ENCODE measurements around the gene SUFU. TPM values are rescaled to one million over a fixed set of nuclear protein-coding genes. Genes with fewer than 3 reads are reported as not detected.
A peak's percentile ranks its signal among the peaks of the same experiment; 100 is the strongest.

The SUFU gene
- total RNA-seq, 1 experiment from 2014 or later, result 6.3 TPM

DNA sequence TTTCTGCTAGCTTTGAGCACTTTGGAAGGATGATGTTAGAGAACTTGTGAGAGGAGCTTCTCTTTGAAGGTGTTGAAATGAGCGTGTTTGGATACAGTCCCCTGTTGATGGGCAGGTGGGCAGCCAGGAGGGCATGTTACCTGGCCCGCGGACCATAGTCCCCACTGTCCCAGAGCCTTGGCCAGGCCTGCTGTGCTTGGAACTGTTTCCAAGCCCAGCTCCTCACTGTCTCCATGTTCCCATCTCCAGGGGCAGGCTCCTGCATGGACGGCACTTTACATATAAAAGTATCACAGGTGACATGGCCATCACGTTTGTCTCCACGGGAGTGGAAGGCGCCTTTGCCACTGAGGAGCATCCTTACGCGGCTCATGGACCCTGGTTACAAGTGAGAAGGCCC lies 113.3 kb downstream of the SUFU start:
- H3K36me3 Mint-ChIP-seq (ENCODE audit: insufficient read depth, unreplicated experiment), result peaks cover 20% of the 10 kb centered on the region
- POLR2A ChIA-PET, result no interaction called here

GRCh38 chr10:102617816-102618215 lies 114.0 kb downstream of the SUFU start:
- no peaks in the 10 kb centered on the region for H3K9me3 Mint-ChIP-seq (ENCODE audit: unreplicated experiment)
- no peak overlapping the region for H3K4me3 Mint-ChIP-seq (ENCODE audit: unreplicated experiment)
- no peak for DNase-seq (ENCODE audit: unreplicated experiment)
- no peaks in the 10 kb centered on the region for H3K4me1 Mint-ChIP-seq (ENCODE audit: insufficient read depth, unreplicated experiment)
- intact Hi-C loops (cut with micrococcal nuclease), result no loop called here
- H3K27me3 Mint-ChIP-seq (ENCODE audit: insufficient read depth, unreplicated experiment), result no peaks in the 10 kb centered on the region
- ChIA-PET CTCF (no interaction called here), POLR2A (no interaction called here)
- H3K36me3 Mint-ChIP-seq (ENCODE audit: insufficient read depth, unreplicated experiment), result peaks cover 20% of the 10 kb centered on the region
- H3K27ac Mint-ChIP-seq (ENCODE audit: low read depth, unreplicated experiment), result peak overlapping the region; percentile 62
- BruUV-seq (replicated peaks), result no TSS peak
- TF ChIP-seq, protein P1, sequence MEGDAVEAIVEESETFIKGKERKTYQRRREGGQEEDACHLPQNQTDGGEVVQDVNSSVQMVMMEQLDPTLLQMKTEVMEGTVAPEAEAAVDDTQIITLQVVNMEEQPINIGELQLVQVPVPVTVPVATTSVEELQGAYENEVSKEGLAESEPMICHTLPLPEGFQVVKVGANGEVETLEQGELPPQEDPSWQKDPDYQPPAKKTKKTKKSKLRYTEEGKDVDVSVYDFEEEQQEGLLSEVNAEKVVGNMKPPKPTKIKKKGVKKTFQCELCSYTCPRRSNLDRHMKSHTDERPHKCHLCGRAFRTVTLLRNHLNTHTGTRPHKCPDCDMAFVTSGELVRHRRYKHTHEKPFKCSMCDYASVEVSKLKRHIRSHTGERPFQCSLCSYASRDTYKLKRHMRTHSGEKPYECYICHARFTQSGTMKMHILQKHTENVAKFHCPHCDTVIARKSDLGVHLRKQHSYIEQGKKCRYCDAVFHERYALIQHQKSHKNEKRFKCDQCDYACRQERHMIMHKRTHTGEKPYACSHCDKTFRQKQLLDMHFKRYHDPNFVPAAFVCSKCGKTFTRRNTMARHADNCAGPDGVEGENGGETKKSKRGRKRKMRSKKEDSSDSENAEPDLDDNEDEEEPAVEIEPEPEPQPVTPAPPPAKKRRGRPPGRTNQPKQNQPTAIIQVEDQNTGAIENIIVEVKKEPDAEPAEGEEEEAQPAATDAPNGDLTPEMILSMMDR (IDR thresholded peaks at IDR 0.05; ENCODE audit: unreplicated experiment), result no peak

More for the DNA sequence above, 113.3 kb downstream of the SUFU start:
- Mint-ChIP-seq H3K4me3 (ENCODE audit: unreplicated experiment) (no peak overlapping the region), H3K4me1 (ENCODE audit: insufficient read depth, unreplicated experiment) (no peaks in the 10 kb centered on the region), H3K9me3 (ENCODE audit: unreplicated experiment) (no peaks in the 10 kb centered on the region), H3K27ac (ENCODE audit: low read depth, unreplicated experiment) (no peak overlapping the region), H3K27me3 (ENCODE audit: insufficient read depth, unreplicated experiment) (no peaks in the 10 kb centered on the region)
- TF ChIP-seq, protein P1 (IDR thresholded peaks at IDR 0.05; ENCODE audit: unreplicated experiment), result no peak
- intact Hi-C loops (cut with micrococcal nuclease), result no loop called here
- CTCF ChIA-PET, result interaction anchor here (0.7 to 1.2 kb wide), 2 partner anchors 17 to 21 kb away, joined by 3 to 4 read pairs; no protein-coding TSS in a partner anchor
- BruUV-seq (replicated peaks), result no TSS peak
- no peak for DNase-seq (ENCODE audit: unreplicated experiment)

DNA sequence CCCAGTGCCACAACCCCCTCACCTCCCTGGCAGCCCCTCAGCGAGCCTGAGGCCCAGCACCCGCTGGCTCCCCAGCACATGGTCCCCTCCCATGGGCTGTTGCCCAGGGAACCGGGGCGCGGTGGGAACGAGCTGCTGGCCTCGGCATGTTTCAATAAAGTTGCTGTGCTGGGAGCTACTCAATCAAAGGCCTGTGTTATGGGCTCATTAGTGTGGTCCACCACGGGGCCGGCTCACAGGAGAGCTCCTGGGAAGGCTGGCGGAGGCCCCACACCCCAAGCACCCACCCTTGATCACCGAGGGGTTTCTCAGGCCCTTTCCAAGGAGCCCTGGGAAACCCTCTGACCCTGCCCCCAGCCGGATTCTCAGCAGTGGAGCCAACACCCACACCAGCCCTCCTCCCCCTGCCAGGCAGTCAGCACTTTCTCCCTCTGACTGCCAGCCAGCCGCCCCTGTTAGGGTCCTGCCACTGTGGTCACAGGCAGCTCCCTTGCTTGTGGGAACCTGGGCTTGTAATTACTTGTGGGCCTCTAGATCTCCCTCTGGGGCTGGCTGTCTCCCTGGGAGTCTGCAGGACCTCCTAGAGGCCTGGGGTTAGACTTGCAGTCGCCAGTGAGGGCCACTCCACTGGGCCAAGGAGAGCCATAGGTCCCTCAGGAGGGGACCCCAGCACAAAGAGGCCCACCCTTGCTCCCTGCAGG lies 115.7 kb downstream of the SUFU start:
- peaks cover 20% of the 10 kb centered on the region for H3K36me3 Mint-ChIP-seq (ENCODE audit: insufficient read depth, unreplicated experiment)
- ChIA-PET POLR2A (no interaction called here), CTCF (interaction anchor here (0.5 to 0.8 kb wide), 2 partner anchors 23 to 858 kb away, joined by 3 read pairs; no protein-coding TSS in a partner anchor)
- H3K4me3 Mint-ChIP-seq (ENCODE audit: unreplicated experiment), result no peak overlapping the region
- H3K4me1 Mint-ChIP-seq (ENCODE audit: insufficient read depth, unreplicated experiment), result no peaks in the 10 kb centered on the region
- H3K9me3 Mint-ChIP-seq (ENCODE audit: unreplicated experiment), result no peaks in the 10 kb centered on the region
- DNase-seq (ENCODE audit: unreplicated experiment), result no peak
- intact Hi-C loops (cut with micrococcal nuclease), result no loop called here
- no peaks in the 10 kb centered on the region for H3K27me3 Mint-ChIP-seq (ENCODE audit: insufficient read depth, unreplicated experiment)
- no TSS peak for BruUV-seq (replicated peaks)
- no peak overlapping the region for H3K27ac Mint-ChIP-seq (ENCODE audit: low read depth, unreplicated experiment)
- TF ChIP-seq, protein P1 (IDR thresholded peaks at IDR 0.05; ENCODE audit: unreplicated experiment), result no peak

DNA sequence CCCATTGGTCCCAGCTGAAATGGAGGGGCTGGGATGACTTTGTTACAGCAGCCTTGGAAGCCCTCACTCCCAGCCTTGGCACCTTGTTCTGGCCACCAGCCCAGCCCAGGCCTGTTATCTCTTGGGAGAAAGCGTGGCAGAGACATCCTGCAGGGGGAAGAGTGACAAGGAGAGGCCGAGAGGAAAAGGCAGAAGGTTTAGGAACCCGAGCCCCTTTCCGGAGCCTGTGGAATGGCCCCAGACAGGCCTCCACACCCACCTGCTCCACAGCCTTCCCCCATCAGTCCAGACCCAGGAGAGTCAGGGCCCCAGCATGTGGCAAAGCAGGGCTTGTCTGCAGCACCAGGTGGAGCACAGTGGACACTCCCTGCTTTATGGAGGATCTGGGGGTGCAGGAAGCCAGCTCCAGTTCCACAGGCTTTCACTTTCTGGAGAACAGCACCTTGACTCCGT lies 116.4 kb downstream of the SUFU start:
- BruUV-seq (replicated peaks), result no TSS peak
- H3K4me3 Mint-ChIP-seq (ENCODE audit: unreplicated experiment), result no peak overlapping the region
- intact Hi-C loops (cut with micrococcal nuclease), result no loop called here
- peaks cover 20% of the 10 kb centered on the region for H3K36me3 Mint-ChIP-seq (ENCODE audit: insufficient read depth, unreplicated experiment)
- TF ChIP-seq, protein P1 (IDR thresholded peaks at IDR 0.05; ENCODE audit: unreplicated experiment), result no peak
- no peaks in the 10 kb centered on the region for H3K27me3 Mint-ChIP-seq (ENCODE audit: insufficient read depth, unreplicated experiment)
- no peaks in the 10 kb centered on the region for H3K4me1 Mint-ChIP-seq (ENCODE audit: insufficient read depth, unreplicated experiment)
- no peaks in the 10 kb centered on the region for H3K9me3 Mint-ChIP-seq (ENCODE audit: unreplicated experiment)
- no peak for DNase-seq (ENCODE audit: unreplicated experiment)
- POLR2A ChIA-PET, result no interaction called here
- no peak overlapping the region for H3K27ac Mint-ChIP-seq (ENCODE audit: low read depth, unreplicated experiment)
- CTCF ChIA-PET, result no interaction called here
